T-helper 17 cell (primary cell): Measurements from ENCODE around the gene ADAT3. TPM values are rescaled to one million over a fixed set of nuclear protein-coding genes. Genes with fewer than 3 reads are reported as not detected.

Experiments used
- ATAC-seq: fragments of 150-1000 bp; cut with Tn5 transposase; 2 replicates; pipeline ENCODE4 v1.10.0; 2021; ENCODE audit warnings: mild to moderate bottlenecking, moderate library complexity
- DNase-seq, 3 donors: peaks; one replicate each; pipeline versions ENCODE4 v3.0.0 to v3.0.0-alpha.2; 2020 to 2021
- H3K9me3 ChIP-seq: one replicate; pipeline ENCODE4 v1.7.0; 2013; ENCODE audit warnings: low read length, mild to moderate bottlenecking; ENCODE audit not compliant: control insufficient read depth, poor library complexity, severe bottlenecking
- H3K27ac Mint-ChIP-seq: one replicate; pipeline ENCODE4 v1.8.0; 2022; ENCODE audit warnings: mild to moderate bottlenecking, moderate library complexity, mixed read lengths
- H3K27me3 Mint-ChIP-seq: one replicate; pipeline ENCODE4 v1.8.0; 2022; ENCODE audit warnings: mixed read lengths
- H3K36me3 Mint-ChIP-seq: one replicate; pipeline ENCODE4 v1.8.0; 2022; ENCODE audit warnings: low read depth, mixed read lengths
- H3K4me1 Mint-ChIP-seq: one replicate; pipeline ENCODE4 v1.8.0; 2022; ENCODE audit warnings: mild to moderate bottlenecking, mixed read lengths
- H3K4me3 Mint-ChIP-seq: one replicate; pipeline ENCODE4 v1.8.0; 2022; ENCODE audit warnings: mild to moderate bottlenecking, moderate library complexity, mixed read lengths
- total RNA-seq, 4 donors: library from RNA in 2 of 4; stranded (reverse) in 2 of 4; gene quantifications; one replicate each; pipeline ENCODE4 v1.2.3 and lab custom pipeline; 2022 to 2026

ADAT3 gene
- total RNA-seq, 2 donors from 2014 or later: 6.4 to 8.5 TPM

- Mint-ChIP-seq H3K4me1 (peaks cover 9% of the 10 kb centered on the region), H3K27me3 (no peaks in the 10 kb centered on the region), H3K4me3 (no peak overlapping the region), H3K27ac (peak overlapping the region; percentile 14), H3K36me3 (no peaks in the 10 kb centered on the region)
- DNase-seq (no peak), ATAC-seq (peak; percentile 20)
- H3K9me3 ChIP-seq: no peaks in the 10 kb centered on the region
These were observed 56.0 kb downstream of the ADAT3 start for GRCh38 chr19:1961000-1961883.

GRCh38 chr19:1962674-1963073 is 57.5 kb downstream of the ADAT3 start:
- Mint-ChIP-seq H3K4me1 (peaks cover 15% of the 10 kb centered on the region), H3K36me3 (no peaks in the 10 kb centered on the region), H3K27me3 (no peaks in the 10 kb centered on the region), H3K4me3 (peak overlapping the region; percentile 31), H3K27ac (no peak overlapping the region)
- H3K9me3 ChIP-seq: no peaks in the 10 kb centered on the region
- ATAC-seq: no peak
- DNase-seq: no peak

Other genes with a start within 250 kb of the ADAT3 start
- not detected for gene ONECUT3, start 151.9 kb upstream of the ADAT3 start, total RNA-seq
- gene ATP8B3, start 93.1 kb upstream of the ADAT3 start, total RNA-seq: 1 to 10 TPM; 4.6 to 6.0 TPM
- gene REXO1, start 56.9 kb upstream of the ADAT3 start, total RNA-seq: 100 to 1,000 TPM in 1 of 2 donors, 10 to 100 TPM in 1; 98.7 to 107 TPM
- gene KLF16, start 41.8 kb upstream of the ADAT3 start, total RNA-seq: 10 to 100 TPM; 37.9 to 46.5 TPM
- gene ABHD17A, start 19.9 kb upstream of the ADAT3 start, total RNA-seq: 100 to 1,000 TPM; 121 to 125 TPM
- 10 to 100 TPM; 19.2 to 20.7 TPM for gene SCAMP4, start within 50 bp of the ADAT3 start, total RNA-seq
- 100 to 1,000 TPM; 110 to 117 TPM for gene CSNK1G2, start 35.8 kb downstream of the ADAT3 start, total RNA-seq
- 10 to 100 TPM; 53.4 to 64.6 TPM for gene BTBD2, start 110.3 kb downstream of the ADAT3 start, total RNA-seq
- gene MKNK2, start 145.8 kb downstream of the ADAT3 start, total RNA-seq: 100 to 1,000 TPM; 256 to 288 TPM
- 100 to 1,000 TPM; 108 to 162 TPM for gene MOB3A, start 190.9 kb downstream of the ADAT3 start, total RNA-seq
- 10 to 100 TPM; 12.3 to 19.8 TPM for gene IZUMO4, start 191.5 kb downstream of the ADAT3 start, total RNA-seq
- 10 to 100 TPM; 82.2 to 86.0 TPM for gene AP3D1, start 246.2 kb downstream of the ADAT3 start, total RNA-seq